A673 (cell line): ENCODE data around the gene NUP210L.

Experiments used
- EZH2 ChIP-seq: fragments of 200-600 bp; sonication (generic); IDR thresholded peaks from 2 replicates; pipeline ENCODE4 v1.6.1; 2017; ENCODE audit warnings: borderline replicate concordance, low read depth, mild to moderate bottlenecking, mixed read lengths, antibody characterized with exemption, low read length; ENCODE audit not compliant: poor library complexity, severe bottlenecking
- TF ChIP-seq, protein P1 (sequence below): fragments of 300-800, 200-600 bp; sonication (generic); conservative IDR thresholded peaks from 2 replicates; pipeline ENCODE4 v1.5.1; 2017; ENCODE audit warnings: low read depth, mild to moderate bottlenecking, antibody characterized with exemption, low read length, moderate library complexity, mixed read lengths

DNA sequence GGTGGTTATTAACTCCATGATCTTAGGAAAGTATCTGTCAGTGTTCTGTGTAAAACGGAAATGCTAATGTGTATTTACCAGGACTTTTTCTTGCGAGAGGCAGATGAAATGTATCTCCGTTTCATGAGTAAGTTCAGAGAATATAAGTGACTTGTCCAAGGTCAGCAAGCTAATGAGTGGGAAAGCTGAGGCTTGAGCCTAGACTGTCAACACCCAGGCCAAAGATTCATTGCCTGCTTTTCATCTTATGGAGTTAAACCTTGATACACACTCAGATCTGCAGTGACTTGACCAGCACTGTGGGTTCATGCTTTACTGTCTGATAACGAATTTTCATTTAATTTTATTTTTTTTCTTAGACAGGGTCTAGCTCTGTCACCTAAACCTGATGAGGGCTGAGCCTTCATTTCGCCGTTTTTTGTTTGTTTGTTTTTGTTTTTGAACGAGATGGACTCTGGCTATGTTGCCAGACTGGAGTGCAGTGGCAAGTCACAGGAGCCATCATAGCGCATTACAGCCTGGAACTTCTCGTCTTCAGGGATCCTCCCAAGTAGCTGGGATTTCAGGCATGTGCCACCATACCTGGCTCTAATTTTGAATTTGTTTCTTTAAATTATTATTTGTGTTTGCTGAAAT lies 176.5 kb downstream of the NUP210L start:
- TF ChIP-seq, protein P1, sequence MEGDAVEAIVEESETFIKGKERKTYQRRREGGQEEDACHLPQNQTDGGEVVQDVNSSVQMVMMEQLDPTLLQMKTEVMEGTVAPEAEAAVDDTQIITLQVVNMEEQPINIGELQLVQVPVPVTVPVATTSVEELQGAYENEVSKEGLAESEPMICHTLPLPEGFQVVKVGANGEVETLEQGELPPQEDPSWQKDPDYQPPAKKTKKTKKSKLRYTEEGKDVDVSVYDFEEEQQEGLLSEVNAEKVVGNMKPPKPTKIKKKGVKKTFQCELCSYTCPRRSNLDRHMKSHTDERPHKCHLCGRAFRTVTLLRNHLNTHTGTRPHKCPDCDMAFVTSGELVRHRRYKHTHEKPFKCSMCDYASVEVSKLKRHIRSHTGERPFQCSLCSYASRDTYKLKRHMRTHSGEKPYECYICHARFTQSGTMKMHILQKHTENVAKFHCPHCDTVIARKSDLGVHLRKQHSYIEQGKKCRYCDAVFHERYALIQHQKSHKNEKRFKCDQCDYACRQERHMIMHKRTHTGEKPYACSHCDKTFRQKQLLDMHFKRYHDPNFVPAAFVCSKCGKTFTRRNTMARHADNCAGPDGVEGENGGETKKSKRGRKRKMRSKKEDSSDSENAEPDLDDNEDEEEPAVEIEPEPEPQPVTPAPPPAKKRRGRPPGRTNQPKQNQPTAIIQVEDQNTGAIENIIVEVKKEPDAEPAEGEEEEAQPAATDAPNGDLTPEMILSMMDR, result no peak
- no peak for TF ChIP-seq EZH2
